Right lobe of liver (tissue), 6 donors: ENCODE results near the gene PRDM13. TPM values are rescaled to one million over a fixed set of nuclear protein-coding genes. Genes with fewer than 3 reads are reported as not detected.

Experiments used
- ATAC-seq, 4 donors: fragments of 200-7000 bp; cut with Tn5 transposase; one replicate each; pipeline ENCODE4 v1.9.1; 2020; ENCODE audit warnings: mild to moderate bottlenecking in 4 of 4, moderate library complexity in 4 of 4
- DNase-seq, 3 donors: peaks; one replicate each; pipeline ENCODE4 v3.0.0-alpha.2; 2020
- H3K27ac ChIP-seq, 3 donors: fragments of 200-600 bp; one replicate each; pipeline ENCODE4 v1.8.0; 2022
- H3K27me3 ChIP-seq, 2 donors: fragments of 200-600 bp; one replicate each; pipeline ENCODE4 v1.8.0; 2022
- H3K36me3 ChIP-seq, 4 donors: fragments of 200-600 bp; sonication (generic) in 1 of 4; one replicate each; pipeline versions ENCODE4 v1.5.1 to v1.8.0; 2017 to 2022; ENCODE audit warnings: control low read depth in 1 of 4
- H3K4me1 ChIP-seq, 4 donors: fragments of 200-600 bp; sonication (generic) in 1 of 4; one replicate each; pipeline versions ENCODE4 v1.5.1 to v1.8.0; 2017 to 2022; ENCODE audit warnings: control low read depth in 1 of 4
- H3K4me3 ChIP-seq, 3 donors: fragments of 200-600 bp; one replicate each; pipeline ENCODE4 v1.8.0; 2022
- H3K9me3 ChIP-seq, 4 donors: fragments of 200-600 bp; sonication (generic) in 1 of 4; one replicate each; pipeline versions ENCODE4 v1.5.1 to v1.8.0; 2017 to 2022; ENCODE audit warnings: control low read depth in 1 of 4
- POLR2A ChIP-seq: fragments of 450-650 bp; IDR thresholded peaks from one replicate; pipeline ENCODE4 v1.6.1; 2017; ENCODE audit warnings: antibody characterized with exemption, mild to moderate bottlenecking
- WGBS: methylation state at CpG from one replicate; pipeline ENCODE4 v1.1.6; 2018; ENCODE audit warnings: low coverage, low lambda C conversion rate; ENCODE audit not compliant: insufficient coverage; ENCODE audit errors: missing lambda C conversion rate; 5-methylcytosine and 5-hydroxymethylcytosine counted together
- intact Hi-C, 2 donors: fragments of 100-400 bp; cut with DNase I; formaldehyde crosslinking; loops; one replicate each; pipeline versions ENCODE4 v1.11.2 to v1.14.1; 2022
- total RNA-seq, 6 experiments: library from RNA; depleted of rRNA in 2 of 6; stranded (reverse); fragments of >200 nt in 2 of 6; fragmentation: NEBNext Ultra II Directional in 3 of 6; extraction: Animal tissue kit (Norgen Biotek cat#: 25700) in 3 of 6; gene quantifications; one replicate each; pipeline versions ENCODE4 v1.1.0 to v1.2.4, GENCODE V29; 2016 to 2023
- TF ChIP-seq, protein P1 (sequence below), 4 donors: fragments of 200-600 bp in 3 of 4; fragments of 450-650 bp in 1 of 4; IDR thresholded peaks; one replicate each; pipeline versions ENCODE4 v1.5.1 to v1.8.0; 2016 to 2022; ENCODE audit warnings: antibody characterized with exemption in 4 of 4, mild to moderate bottlenecking in 2 of 4
- donor health status: DM: no; HTN: yes; CAD: no.
- donor health status: DM: no; HTN: no; CAD: no.
- donor health status: DM: no; HTN: no; CAD: no.
- donor health status: DM: no; HTN: yes; CAD: no.
- donor health status: DM: no; HTN: yes; CAD: no.

The PRDM13 gene
- total RNA-seq, 6 experiments from 2014 or later, result not detected

GRCh38 chr6:99568103-99568933 is 38.3 kb upstream of the PRDM13 start, which contains the start of gene CCNC:
Gene CCNC (minus strand): TSS chr6:99568660. CDS start chr6:99568527, 133 bp downstream.
- H3K27me3 ChIP-seq, result no peaks in the 10 kb centered on the region
- no peaks in the 10 kb centered on the region for H3K36me3 ChIP-seq
- peak within 1 kb of the TSS; percentile 81 to 91 (median 88) for H3K4me3 ChIP-seq
- DNase-seq, result peak; percentile 91 to 94 (median 91)
- WGBS, result under 1% methylated on average over 19 of the region's 64 CpGs
- TF ChIP-seq, protein P1, sequence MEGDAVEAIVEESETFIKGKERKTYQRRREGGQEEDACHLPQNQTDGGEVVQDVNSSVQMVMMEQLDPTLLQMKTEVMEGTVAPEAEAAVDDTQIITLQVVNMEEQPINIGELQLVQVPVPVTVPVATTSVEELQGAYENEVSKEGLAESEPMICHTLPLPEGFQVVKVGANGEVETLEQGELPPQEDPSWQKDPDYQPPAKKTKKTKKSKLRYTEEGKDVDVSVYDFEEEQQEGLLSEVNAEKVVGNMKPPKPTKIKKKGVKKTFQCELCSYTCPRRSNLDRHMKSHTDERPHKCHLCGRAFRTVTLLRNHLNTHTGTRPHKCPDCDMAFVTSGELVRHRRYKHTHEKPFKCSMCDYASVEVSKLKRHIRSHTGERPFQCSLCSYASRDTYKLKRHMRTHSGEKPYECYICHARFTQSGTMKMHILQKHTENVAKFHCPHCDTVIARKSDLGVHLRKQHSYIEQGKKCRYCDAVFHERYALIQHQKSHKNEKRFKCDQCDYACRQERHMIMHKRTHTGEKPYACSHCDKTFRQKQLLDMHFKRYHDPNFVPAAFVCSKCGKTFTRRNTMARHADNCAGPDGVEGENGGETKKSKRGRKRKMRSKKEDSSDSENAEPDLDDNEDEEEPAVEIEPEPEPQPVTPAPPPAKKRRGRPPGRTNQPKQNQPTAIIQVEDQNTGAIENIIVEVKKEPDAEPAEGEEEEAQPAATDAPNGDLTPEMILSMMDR (IDR thresholded peaks at IDR 0.05), result no peak
- peak; percentile 84 for TF ChIP-seq POLR2A
- H3K4me1 ChIP-seq, result peaks cover 0 to 23% (median 4%) of the 10 kb centered on the region in 4 donors
- peak; percentile 99 to 100 (median 100) for ATAC-seq
- peak within 1 kb of the TSS; percentile 73 to 88 (median 82) for H3K27ac ChIP-seq
- H3K9me3 ChIP-seq, result no peaks in the 10 kb centered on the region
- intact Hi-C loops, result no loop called here

- DNase-seq (no peak), ATAC-seq (no peak)
- intact Hi-C loops, result no loop called here
- Histone ChIP-seq H3K27me3 (no peaks in the 10 kb centered on the region), H3K9me3 (no peaks in the 10 kb centered on the region), H3K27ac (no peak overlapping the region), H3K4me1 (peaks cover 0 to 1% (median 0%) of the 10 kb centered on the region in 4 donors), H3K36me3 (no peaks in the 10 kb centered on the region), H3K4me3 (no peak overlapping the region)
- 75% methylated on average over 2 of the region's 2 CpGs for WGBS
- no peak for TF ChIP-seq POLR2A
Observed at GRCh38 chr6:99573980-99574617, 32.5 kb upstream of the PRDM13 start.

DNA sequence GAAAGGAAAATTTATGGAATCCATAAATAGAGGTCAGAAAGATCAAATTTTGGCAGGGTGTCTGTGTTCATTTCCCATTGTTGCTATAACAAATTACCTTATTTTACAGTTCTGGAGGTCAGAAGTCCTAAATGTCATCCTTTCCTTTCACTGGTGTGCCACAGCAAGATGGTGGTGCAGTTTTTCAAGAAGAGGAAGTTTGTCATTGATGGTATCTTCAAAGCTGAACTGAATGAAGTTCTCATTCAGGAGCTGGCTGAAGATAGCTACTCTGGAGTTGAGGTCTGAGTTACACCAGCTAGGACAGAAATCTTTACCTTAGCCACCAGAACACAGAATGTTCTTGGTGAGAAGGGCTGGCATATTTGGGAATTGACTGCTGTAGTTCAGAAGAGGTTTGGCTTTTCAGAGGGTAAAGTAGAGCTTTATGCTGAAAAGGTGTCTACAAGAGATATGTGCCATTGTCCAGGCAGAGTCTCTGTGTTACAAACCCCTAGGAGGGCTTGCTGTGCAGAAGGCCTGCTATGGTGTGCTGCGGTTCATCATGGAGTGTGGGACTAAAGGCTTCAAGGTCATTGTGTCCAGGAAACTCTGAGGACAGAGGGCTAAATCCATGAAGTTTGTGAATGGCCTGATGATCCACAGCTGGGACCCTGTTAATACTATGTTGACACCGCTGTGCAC is 30.9 kb upstream of the PRDM13 start:
- intact Hi-C loops, result no loop called here
- no peak for DNase-seq
- no peaks in the 10 kb centered on the region for H3K27me3 ChIP-seq
- H3K9me3 ChIP-seq, result no peaks in the 10 kb centered on the region
- TF ChIP-seq, protein P1 (IDR thresholded peaks at IDR 0.05), result no peak
- no peak for TF ChIP-seq POLR2A
- H3K4me3 ChIP-seq, result no peak overlapping the region
- no peaks in the 10 kb centered on the region for H3K4me1 ChIP-seq
- ATAC-seq, result no peak
- no peaks in the 10 kb centered on the region for H3K36me3 ChIP-seq
- H3K27ac ChIP-seq, result no peak overlapping the region
- no CpG with 5 or more reads among the region's 2 CpGs for WGBS

DNA sequence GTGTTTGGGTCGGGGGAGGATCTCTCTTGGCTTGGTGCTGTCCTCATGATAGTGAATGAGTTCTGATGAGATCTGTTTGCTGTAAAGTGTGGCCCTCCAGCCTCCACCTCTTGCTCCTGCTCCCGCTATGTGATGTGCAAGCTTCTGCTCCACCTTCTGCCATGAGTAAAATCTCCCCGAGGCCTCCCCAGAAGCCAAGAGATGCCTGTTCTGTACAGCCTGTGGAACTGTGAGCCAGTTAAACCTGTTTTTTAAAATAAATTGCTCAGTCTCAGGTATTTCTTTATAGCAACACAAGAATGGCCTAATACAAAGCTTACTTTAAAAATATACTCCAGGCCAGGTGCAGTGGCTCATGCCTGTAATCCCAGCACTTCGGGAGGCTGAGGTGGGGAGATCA is 26.9 kb upstream of the PRDM13 start:
- intact Hi-C loops, result no loop called here
- no peaks in the 10 kb centered on the region for H3K9me3 ChIP-seq
- H3K27ac ChIP-seq, result no peak overlapping the region
- no peak for DNase-seq
- no peak overlapping the region for H3K4me3 ChIP-seq
- H3K27me3 ChIP-seq, result no peaks in the 10 kb centered on the region
- H3K4me1 ChIP-seq, result no peaks in the 10 kb centered on the region
- ATAC-seq, result no peak
- WGBS, result 71% methylated on average over 3 of the region's 4 CpGs
- no peaks in the 10 kb centered on the region for H3K36me3 ChIP-seq
- TF ChIP-seq, protein P1 (IDR thresholded peaks at IDR 0.05), result no peak
- no peak for TF ChIP-seq POLR2A
